Renal cortical epithelial cell (primary cell): ENCODE data around the gene TADA1. TPM values are rescaled to one million over a fixed set of nuclear protein-coding genes. Genes with fewer than 3 reads are reported as not detected.
A peak's percentile ranks its signal among the peaks of the same experiment; 100 is the strongest.
"Not testable (repeated sequence)": the region's sequence is repeated elsewhere in the genome, so short reads cannot be mapped to it uniquely, and the experiment has no call there.

Experiments
- DNase-seq: peaks from one replicate; pipeline ENCODE4 v3.0.0-alpha.2; 2011; ENCODE audit warnings: low read depth
- total RNA-seq: library from RNA; depleted of rRNA; stranded (reverse); fragments of >200 nt; gene quantifications from 2 replicates; pipeline ENCODE4 v1.2.3, GENCODE V29; 2014

The TADA1 gene
- total RNA-seq, 1 donor from 2014 or later = 21.1 TPM

DNA sequence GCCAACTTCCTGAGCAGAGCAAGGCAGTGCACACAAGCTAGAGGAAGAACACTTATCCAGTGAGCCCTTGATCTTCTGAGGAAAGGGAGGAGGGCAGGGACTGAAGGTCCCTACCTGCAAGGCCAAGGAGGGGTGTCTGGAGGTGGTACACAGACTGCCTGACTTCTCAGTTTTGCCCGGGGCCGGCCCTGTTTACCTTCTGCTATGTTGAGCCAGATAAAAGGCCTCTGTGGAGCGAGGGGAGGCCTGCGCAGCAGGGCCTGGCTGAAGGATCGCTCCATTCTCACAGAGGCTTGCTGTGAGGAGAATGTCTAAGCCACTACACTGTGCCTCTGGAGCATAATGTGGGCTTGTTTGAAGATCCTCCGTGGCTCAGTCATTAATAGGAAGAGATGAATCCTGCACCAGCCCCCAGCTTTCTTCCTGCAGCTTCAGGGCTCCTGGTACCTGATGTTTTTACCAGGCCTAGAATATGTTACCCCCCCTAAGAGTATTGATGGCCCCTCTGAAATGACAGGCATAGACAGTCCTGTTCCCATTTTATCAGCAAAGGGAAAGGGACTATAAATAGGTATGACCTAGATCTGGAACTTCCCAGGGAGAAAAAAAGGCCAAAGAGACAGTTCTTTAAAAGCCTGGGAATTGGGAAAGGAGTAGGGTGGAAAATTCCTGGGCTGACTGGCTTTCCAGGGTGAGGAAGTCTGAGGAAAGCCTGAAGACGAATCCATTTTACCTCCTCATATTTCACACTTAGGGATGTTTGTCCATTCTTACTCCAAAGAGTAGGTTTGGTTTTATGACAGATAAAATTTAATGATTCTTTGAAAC lies 32.1 kb downstream of the TADA1 start:
- DNase-seq = no peak

DNA sequence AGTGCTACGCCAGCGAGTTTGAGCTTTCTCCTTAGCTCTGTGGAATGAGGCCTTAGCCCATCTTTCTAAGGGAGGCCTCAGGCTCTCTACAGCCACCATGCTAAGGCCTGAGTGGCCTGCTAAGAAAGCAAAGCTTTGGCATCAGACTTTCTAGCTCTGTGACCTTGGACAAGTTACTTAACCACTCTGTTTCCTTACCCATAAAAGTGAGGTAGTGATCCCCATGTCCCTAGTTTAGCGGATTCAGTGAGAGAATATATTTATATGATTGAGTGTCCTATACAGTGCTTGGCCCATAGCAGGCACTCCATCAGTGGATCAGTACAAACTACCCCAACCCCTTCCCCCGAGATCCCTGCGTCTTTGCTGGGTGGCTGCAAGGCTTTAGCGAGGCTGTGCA lies 32.7 kb downstream of the TADA1 start:
- DNase-seq = no peak

DNA sequence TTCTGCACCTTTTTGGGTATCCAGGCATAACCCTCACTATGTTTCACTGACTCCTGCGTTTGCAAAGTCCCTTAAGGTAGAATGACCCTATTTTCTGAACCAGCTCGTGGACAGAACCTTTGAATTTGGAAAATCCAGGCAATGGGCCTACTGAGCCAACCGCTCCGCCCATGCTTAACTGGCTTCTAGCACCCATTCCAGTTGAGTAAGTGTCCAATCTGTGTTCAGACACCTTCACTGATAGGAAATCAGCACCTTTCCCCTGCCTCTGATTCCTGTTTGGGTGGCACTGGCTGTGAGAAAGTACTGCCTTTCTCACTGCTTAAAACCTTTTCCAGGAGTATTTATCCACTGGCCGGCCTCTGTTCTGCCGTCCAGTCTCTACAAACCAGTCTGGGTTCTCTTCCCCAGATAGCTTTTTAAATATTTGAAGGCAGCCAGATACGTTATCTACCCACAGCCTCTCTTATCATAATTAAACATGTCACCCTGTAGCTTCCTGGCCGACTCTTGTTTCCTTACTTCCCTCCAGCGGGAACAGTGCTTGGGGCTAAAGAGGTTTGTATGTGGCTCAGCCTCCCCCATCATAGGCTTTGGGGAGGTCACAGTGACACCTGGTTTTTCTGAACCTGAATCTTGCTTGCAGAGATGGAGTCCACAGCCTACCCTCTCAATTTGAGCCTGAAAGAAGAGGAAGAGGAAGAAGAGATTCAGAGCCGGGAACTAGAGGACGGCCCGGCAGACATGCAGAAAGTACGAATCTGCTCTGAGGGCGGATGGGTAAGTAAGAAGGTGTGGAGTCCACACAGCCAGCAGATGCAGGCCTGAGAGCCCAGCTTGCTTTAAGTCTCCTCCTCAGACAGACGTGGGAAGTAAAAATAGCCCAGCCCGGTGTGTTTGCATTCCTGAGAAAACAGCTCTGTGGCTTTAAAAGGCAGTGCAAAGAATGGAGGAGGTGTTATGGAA lies 35.5 kb downstream of the TADA1 start:
- DNase-seq = peak; percentile 39

DNA sequence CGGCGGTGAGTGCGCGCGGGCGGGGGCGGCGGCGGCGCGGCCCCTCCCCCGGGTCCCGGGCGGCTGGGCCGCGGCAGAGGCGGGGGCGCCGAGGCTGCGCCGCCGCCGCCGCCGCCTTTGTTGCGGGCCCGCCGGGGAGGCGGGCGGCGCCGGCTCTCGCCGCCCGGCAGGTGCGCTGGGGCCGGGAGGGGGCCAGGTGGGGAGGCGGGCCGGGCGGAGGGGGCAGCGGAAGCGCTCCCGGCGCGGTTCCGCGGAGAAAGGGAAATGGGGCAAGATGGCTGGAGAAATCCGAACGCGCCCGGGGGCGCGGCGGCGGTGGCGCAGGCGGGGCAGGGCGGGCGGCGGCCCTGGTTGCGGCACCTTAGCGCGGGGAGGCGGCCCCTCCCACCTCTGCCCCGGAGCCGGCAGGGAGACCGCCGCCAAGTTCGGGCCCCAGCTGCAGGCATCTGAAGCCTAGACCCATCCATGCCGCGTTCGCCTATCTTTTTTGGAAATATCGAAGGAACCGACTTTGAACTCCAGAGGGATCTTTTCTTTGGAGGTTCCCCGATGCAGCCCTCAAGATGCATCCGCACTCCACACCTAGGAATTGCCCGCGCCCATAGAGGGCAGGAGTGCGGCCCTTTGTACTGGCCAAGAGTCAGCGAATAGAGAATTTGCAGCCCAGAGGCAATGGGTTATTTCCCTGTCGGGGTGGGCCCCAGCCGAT lies 36.3 kb downstream of the TADA1 start:
- peak; percentile 15 for DNase-seq

DNA sequence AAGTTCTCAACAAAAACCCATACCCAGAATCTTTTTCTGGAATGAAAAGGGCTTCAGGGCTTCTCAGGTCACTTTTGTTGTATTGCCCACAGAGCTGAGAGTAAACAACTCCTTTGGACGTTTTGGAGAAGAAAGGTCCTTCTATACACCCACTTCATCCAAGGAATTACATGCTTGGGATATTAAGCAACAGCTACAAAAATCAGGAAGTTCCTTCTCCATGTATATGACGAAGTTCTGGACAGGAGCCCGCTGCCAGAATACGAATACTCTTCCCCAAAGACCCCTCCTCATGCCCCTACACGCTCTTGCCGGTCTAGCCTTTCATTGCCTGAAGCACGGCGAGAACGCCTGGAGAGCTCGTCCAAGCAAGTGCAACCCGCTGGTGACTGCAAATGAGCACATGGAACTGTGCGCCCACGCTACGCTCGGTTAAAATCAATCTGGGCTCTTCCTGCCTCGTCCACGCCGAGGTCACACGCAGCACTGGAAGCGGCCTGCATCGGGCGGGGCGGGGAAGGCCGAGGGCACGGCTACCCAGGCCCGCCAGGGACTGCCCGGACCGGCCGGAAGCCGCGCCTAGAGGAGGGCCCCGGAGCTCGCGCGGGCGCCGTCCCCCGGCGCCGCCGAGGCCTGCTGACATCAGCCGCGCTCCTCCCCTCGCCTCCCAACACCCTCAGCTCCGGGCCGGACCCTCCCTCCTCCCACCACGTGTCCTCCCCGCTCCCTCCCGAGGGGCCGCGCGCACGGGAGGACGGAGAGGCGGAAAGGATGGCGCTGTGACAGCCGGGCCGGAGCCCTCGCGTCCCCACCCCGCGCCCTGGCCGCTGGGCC lies 37.1 kb downstream of the TADA1 start, which contains the start of gene POGK:
TSS of gene POGK (plus strand) at position 710 of the 834 bp plus-strand sequence. CDS start 1,482 bp downstream, outside the sequence.
- DNase-seq = peak; percentile 77

DNA sequence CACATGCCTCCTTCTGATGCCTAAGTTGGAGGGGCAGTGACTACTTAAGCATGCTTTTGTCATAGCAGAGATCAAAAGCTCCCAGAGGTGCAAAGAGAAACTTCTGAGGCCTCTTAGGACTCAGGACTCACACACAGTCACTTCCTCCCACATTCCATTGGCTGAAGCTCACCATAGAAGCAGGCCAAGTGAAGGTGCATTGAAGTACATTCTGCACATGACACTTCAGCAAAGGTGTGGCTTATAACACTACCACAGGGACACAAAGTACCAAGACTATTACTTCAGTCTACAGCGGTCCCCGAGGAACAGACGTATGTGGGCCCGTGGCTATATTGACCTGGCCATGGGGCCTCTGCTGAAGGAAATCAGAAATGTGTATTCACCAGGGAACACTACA lies 39.3 kb downstream of the TADA1 start:
- peak; percentile 31 for DNase-seq

DNA sequence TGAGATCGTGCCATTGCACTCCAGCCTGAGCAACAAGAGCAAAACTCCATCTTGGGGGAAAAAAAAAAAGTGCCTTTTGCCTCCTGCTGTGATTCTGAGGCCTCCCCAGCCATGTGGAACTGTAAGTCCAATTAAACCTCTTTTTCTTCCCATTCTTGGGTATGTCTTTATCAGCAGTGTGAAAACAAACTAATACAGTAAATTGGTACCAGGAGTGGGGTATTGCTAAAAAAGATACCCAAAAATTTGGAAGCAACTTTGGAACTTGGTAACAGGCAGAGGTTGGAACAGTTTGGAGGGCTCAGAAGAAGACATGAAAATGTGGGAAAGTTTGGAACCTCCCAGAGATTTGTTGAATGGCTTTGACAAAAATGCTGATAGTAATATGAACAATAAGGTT lies 46.3 kb downstream of the TADA1 start:
- DNase-seq = not testable (repeated sequence)

GRCh38 chr1:166827426-166827825 lies 48.6 kb downstream of the TADA1 start:
- no peak for DNase-seq

GRCh38 chr1:166822385-166822784 lies 53.7 kb downstream of the TADA1 start:
- no peak for DNase-seq

DNA sequence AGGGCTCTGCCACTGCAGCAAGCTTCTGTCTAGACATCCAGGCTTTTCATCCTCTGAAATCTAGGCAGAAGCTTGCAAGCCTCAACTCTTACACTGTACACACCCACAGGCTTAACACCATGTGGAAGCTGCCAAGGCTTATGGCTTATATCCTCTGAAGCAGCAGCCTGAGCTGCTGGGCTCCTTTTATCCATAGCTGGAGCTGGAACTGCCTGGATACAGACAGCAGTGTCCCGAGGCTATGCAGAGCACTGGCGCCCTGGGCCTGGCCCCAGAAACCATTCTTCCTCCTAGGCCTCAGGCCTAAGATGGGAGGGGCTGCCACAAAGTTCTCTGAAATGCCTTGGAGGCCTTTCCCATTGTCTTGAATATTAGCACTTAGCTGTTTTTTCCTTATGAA lies 56.1 kb downstream of the TADA1 start:
- no peak for DNase-seq

GRCh38 chr1:166814611-166815010 lies 61.5 kb downstream of the TADA1 start:
- DNase-seq = peak; percentile 66

DNA sequence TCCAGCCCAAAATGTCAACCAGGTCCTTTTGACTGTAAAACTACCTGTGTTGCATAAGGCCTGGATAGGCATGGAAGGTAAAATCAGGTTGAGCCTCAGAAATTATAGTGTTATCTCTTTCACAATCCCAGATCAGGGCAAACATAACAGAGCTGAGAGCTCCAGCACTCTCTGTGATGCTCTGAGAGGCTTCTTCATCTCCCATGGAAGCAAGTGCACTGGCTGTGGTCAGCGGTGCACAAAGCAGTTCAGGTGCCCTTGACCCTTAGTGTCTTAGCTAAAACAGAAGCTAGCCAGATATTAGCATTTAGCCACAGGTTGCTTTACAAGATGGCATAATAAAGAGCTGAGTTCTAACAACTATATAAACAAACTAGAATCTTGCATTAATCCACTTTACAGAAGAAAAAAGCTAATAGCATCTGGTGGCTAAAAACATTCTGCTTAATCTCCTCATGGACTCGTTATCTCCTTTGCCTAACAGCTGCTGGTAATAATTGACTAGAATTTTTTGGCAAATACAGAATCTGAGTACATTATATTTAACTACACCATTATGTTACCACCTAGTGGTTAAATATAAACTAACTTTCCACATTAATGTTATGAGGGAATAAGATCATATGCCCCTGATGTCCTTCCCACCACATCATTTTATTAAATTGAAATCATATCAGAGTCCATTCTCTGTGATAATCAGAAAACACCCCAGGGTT lies 62.4 kb downstream of the TADA1 start:
- DNase-seq = peak; percentile 9

- no peak for DNase-seq
Measured at GRCh38 chr1:166811691-166812090, 64.4 kb downstream of the TADA1 start.

GRCh38 chr1:166808952-166809351 lies 67.1 kb downstream of the TADA1 start:
- DNase-seq = no peak

Other genes starting within 250 kb of the TADA1 start
- gene POGK, start 36.8 kb downstream of the TADA1 start, total RNA-seq = 33.2 and 33.9 TPM in 2 replicates
- 4.7 and 17.5 TPM in 2 replicates for gene ILDR2, start 99.3 kb upstream of the TADA1 start, total RNA-seq
- 0.17 and 0.65 TPM in 2 replicates for gene MAEL, start 113.0 kb upstream of the TADA1 start, total RNA-seq
- 0.10 and 0.17 TPM in 2 replicates for gene GPA33, start 214.1 kb upstream of the TADA1 start, total RNA-seq
- gene STYXL2, start 217.8 kb upstream of the TADA1 start, total RNA-seq = 0.05 TPM in 1 of 2 replicates, not detected in the other